ENCODE measurements around the gene BDKRB1.
"Not testable (repeated sequence)": the region's sequence is repeated elsewhere in the genome, so short reads cannot be mapped to it uniquely, and the experiment has no call there.

Gene BDKRB1

DNA sequence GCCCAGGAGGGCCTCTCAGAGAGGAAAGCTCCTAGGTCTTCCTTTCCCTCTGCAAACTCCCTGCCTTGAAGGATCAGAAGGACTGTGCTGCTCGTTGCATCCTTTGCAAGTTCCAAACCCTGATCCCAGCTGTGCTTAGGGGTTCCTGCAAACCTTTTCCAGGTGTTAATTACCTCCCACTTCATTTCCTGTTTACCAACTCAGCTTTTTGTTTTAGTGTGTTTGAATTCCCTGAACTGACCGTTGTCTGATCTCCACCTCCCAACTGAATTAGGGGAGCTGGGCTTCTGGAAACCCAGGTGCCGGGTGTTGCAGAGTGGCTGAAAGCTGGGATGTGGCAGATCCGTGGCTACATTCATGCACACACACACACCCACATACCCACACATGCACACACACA, 20.6 kb upstream of the BDKRB1 start:
- DNase-seq: no peak

DNA sequence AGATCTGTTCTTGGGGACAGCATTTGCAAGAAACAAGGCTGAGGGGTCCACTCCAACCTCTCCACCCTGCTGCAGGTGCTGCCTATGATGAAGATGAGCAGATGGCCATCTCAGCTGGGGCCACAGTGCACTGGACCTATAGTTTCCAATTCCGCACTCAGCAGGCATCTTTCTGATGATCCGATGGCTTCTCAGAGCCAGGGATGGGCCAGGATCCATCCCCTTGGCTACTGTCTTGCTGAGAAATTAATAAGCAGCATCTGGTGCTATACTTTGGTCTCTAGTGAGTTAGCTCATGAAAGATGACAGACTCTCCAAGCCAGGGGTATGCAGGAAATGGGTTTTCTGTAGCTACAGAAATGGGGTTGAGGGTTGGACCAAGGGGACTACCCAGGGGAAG, 18.4 kb upstream of the BDKRB1 start:
- no peak for DNase-seq

DNA sequence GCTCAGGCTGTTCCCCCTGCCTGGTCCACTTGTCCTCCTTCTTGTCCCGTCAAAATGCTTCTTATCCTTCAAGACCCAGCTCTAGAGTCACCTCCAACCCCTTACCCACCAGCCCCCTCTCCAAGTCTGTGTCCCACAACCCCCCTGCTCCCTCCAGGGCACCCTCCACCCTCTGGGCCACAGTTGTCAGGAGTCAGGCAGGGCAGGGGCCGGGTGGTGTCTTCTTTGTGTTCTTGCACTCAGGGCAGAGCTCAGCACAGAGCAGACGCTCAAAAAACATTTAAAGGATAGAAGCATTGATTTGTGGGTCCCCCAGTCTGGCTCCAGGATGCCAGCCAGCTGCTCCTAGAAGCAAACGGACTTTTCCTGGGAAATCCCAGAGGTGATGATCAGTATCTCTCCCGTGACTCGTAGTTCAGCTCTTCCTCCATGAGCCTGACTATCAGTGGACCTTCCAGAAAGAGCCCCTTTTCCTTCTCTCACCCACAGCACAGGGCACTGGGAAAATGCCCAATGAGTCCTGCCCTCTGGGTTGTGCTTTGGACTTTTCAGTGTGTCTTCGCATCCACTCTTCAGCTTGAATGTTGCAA, 17.2 kb upstream of the BDKRB1 start:
- DNase-seq: no peak

DNA sequence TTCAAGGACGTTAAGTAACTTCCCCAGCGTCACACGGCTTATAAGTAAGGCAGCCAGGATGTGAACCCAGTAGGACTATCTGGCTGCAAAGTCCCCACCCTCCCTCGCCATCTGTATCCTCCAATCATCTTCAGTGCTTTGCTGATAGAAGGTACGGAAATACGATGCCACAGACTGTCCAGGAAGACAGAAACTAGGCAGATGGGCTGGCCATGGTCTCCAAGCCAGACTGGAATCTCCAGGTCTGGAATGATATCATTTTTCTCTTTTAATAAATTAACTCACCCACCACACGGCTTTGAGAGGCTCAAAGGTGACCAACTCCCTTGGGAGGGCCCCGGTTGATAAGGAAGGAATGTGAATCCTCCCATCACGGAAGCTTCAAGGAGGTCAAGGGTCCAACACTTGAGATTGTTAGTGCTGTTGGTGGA, 16.3 kb upstream of the BDKRB1 start:
- no peak for DNase-seq

DNA sequence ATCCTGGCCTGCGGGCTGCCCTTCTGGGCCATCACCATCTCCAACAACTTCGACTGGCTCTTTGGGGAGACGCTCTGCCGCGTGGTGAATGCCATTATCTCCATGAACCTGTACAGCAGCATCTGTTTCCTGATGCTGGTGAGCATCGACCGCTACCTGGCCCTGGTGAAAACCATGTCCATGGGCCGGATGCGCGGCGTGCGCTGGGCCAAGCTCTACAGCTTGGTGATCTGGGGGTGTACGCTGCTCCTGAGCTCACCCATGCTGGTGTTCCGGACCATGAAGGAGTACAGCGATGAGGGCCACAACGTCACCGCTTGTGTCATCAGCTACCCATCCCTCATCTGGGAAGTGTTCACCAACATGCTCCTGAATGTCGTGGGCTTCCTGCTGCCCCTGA, 15.4 kb upstream of the BDKRB1 start:
- no peak for DNase-seq

DNA sequence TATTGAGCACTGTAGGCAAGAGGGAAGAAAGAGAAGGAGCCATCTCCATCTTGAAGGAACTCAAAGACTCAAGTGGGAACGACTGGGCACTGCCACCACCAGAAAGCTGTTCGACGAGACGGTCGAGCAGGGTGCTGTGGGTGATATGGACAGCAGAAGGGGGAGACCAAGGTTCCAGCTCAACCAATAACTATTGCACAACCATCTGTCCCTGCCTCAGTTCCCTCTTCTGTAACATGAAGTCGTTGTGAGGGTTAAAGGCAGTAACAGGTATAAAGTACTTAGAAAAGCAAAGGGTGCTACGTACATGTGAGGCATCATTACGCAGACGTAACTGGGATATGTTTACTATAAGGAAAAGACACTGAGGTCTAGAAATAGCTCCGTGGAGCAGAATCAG, 13.9 kb upstream of the BDKRB1 start:
- DNase-seq: no peak

DNA sequence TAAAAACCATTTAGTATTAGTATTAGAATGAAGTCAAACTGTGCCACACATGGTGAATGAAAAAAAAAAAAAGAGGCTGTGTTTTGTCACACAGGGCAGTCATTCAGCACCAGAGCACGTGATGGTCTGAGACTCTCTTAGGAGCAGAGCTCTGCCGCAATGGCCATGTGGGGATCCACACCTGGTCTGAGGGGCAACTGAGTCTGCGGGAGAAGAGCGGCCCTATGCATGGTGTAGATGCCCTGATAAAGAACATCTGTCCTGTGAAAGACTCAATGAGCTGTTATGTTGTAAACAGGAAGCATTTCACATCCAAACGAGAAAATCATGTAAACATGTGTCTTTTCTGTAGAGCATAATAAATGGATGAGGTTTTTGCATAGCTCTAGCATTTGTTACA, 12.2 kb upstream of the BDKRB1 start:
- DNase-seq: no peak

DNA sequence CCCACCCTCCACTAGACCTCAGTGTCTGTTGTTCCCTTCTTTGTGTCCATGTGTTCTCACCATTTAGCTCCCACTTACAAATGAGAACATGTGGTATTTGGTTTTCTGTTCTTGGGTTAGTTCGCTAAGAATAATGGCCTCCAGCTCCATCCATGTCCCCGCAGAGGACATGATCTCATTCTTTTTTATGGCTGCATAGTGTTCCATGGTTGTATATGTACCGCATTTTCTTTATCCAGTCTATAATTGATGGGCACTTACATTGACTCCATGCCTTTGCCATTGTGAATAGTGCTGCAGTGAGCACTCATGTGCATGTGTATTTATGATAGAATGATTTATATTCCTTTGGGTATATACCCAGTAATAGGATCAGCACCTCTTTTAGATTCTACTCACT, 10.9 kb upstream of the BDKRB1 start:
- not testable (repeated sequence) for DNase-seq

DNA sequence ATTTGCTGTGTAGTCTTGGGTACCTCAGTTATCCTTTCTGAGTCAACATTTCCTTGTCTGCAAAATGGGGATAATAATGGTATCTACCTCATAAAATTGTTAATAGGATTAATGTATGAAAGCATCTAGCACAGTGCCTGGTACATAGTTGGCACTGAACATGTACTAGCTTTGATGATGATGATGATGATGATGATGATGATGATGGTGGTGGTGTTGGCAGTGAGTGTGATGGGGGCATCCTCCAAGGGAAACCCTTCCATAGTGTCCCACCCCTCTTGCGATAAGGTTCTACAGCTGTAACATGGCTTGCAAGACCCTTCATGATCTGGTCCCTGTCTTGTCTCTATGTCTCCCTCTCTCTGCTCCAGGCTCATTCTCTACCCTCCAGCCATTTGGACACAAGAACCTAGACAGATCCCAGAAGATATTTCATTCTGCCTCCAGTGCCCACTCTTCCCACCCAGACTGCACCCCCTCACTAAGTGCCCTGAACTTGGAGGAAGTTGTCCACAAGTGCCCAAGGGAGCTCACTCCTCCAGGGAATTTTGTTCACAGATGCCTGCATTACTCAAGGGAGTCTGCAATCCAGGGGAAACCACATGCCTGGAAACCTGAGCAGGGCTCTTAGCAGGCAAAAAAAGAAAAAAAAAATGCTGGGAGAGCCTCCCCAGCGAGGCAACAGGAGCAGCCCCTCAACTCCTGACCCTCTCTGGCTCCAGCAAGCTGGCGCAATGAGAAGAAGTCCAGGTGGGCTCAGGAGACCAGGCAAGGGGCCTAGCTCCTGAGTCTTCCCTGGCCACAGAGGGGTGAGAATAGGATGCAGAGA, 10.1 kb upstream of the BDKRB1 start:
- DNase-seq: no peak

DNA sequence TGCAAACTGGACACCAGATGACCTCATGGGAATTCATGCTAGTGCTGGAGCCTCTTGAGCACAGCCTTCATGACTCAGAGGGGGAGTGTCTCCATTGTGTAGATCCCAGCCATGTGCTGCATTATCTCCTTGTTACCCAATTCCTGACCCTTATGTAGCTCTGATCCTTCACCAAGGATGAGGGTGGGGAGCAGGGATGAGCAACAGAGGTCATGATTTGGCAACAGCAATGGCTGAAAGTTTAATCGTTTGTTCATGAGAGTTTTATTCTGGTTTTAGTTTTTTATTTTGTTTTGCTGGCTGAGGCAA, 9.5 kb upstream of the BDKRB1 start:
- DNase-seq: no peak

DNA sequence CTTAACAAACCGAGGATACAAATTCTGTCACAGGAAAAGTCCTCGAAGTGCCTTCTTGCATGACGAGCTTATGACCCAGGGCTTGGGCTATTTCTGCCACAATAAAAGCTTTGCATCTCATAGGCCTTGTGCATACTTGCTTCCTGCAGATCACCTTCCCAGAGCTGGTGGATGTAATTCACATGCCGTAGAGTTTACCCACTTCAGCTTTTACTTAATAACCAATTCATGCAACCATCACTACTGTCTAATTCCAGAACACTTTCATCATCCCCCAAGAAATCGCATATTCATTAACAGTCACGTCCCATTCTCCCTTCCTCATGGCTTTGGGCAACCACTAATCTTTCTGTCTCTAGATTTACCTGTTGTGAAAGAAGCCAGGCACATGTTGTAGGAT, 9.0 kb upstream of the BDKRB1 start:
- no peak for DNase-seq

DNA sequence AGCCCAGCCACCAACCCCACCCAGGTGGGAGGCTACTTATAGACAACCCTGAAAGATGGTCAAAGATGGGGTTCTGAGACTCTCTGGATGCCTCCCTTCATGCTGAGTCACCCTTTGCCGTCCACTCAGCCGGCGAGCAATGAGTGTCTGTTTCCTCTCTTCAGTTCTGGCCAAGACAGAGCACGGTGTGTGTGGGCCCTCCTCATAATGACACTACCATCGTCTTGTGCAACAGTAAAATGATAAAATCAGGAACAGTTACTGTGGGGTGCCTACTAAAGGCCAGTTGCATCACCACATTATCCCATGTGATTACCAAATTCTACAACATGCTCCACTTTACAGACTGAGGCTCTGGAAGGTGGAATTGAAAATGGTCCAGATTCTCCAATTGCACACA, 7.0 kb upstream of the BDKRB1 start:
- no peak for DNase-seq

DNA sequence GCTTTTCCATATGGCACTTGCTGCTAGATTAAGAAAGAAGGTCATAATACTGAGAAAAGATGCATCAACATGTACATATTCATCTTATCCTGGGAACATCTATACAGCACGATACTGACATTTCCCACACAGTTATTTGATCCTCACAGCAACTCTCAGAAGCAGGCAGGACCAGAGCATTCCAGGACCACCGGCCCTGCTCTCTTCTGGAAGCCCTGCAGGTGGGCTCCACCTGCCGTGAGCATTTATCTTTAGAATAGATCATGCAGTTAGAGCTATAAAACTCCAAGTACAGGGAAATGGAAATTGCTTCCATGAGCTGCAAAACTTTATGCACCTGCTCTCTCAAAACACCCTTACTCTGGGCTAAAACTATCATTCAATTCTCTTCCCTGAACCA, 5.5 kb upstream of the BDKRB1 start:
- no peak for DNase-seq

DNA sequence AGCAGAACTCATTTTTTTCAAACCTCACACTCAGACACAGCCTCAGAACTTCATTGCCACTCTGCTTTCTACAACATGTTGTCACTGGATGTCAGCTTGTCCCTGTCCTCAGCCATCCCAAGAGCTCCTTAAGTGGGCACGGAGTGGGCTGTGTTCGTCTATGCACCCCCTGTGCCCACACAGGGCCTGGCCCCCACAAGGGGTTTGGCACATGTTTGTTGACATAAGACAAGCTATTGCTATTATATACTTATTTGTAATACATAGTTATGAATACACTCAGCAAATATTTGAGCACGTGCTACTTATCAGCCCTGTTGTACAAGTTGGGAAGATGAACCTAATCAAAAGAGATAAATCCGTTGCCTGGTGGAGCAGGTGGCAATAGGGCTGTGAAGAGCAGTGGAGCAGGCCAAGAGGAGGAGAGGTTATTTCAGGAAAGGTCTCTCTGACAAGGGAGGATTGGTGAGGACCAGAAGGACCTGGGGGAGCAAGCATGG, 4.3 kb upstream of the BDKRB1 start:
- DNase-seq: no peak

DNA sequence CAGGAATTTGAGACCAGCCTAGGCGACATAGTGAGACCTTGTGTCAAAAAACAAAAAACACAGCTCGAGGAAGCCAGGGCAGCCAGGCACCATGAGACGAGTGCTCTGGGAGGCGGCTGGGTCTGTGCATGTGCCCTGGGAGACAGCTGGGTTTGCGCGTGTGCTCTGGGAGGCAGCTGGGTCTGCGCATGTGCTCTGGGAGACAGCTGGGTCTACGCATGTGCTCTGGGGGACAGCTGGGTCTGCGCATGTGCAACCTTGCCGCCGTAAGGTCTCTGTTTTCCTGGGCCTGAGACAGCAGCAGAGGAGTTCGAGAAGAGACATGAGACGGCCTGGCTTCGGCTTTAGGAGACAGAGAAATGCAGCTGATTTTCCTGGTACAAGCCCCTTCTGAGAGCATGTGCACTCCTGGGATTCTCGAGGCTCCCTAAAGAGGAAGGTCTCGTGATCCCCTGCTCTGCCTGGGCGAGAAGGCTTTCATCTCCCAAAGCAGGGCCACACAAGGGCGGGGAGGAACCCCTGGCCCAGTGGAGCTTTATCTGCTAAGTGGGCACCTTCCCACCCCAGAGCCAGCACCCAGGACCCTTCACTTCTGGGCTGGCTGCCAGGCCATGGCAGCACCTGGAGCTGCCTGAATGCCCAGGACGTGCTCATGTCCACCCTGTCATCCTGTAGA, 3.5 kb upstream of the BDKRB1 start:
- no peak for DNase-seq

DNA sequence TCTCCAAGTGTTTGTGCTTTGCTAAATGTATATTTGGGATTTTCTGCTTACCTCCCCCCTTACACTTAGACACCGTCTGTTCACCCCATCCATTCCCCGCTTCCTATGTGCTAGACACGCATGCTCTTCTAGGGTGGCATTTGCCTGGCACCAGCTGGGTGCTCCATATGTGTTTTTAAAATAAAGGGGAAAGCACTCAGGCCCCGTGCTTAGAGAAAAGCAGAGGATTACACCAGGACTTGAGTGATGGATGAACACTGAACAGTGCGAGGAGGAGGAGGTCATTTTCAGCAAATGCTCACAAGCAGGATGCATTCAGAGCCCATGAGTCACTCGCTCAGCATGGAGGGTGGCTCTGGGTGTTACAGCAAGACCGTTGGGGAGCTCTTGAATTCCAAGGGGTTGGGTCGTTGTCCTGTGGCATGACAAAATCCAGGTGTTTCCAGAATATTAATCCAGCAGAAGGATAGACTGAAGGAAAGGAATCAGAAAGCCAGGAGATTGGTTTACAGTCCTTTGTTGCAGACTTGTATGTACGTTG, 2.9 kb upstream of the BDKRB1 start:
- no peak for DNase-seq

DNA sequence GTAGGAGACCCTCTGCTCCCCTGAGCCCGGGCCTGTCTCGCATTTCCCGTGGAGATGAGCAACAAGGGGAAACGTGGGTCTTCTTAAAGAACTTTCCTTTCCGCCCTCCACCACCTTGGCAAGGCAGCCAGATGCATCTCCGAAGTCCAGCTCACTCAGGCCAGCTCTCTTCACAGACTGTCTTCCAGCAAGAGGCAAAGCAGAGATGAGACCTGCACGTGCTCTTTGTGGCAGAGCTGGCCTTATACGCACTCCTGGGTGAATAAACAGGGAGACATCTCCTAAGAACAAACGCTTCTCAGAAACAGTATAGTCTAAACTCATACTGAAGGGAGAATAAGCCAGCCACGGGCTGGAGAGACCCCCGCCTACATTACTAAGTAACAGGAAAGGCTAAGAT, 1.3 kb upstream of the BDKRB1 start:
- no peak for DNase-seq

DNA sequence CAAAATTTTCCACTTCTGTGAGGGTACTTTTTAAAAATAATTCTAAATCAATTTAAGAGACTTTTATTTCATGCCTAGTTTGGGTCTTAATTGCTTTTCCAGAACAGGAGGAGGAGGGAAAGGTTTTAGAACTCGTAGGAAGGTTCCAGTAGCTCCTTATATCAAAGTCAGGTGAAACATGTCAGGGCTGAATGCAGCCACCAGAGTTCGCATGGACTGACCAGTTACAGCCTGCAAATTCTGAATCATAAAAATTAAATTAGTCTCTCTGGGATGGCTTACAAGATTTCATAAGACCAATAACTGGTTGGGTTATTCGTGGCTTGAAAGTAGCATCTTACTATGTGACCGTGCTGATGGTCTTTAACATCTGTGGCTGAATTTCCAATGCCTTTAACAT, 397 bp downstream of the BDKRB1 start:
- no peak for DNase-seq

DNA sequence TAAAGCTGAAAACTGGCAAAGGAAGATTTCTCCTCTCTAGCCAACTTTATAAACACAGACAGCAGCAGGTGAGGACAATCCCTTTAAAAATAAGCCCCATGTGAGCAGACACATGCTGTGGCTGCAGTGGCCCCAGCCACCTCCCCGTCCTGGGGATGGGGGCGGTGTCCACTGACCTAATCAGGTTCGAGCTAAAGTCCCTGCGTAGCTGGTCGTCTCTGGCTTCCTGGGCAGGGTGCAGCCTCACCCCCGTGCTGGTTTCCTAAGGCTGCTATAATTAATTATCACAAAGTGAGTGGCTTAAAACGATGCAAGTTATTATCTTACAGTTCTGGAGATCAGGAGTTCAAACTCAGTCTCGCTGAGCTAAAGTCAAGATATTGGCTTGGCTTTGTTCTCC, 1.0 kb downstream of the BDKRB1 start:
- no peak for DNase-seq

DNA sequence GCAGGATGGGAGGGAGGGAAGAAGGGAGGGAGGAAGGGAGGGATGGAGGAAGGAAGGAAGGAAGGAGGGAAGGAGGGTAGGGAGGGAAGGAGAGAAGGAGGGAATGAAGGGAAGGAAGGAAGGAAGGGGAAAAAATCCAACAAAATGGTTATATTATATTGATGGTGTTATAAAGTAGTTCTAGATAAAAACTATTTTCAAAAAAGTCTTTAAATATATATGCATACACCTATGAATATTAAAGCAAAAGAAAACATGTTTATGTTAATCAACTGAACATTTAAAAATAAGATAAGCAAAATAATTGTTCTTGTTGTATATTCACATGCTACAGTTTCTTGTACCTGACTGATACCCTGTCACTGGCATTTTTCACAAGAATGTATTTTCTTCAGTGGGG, 1.9 kb downstream of the BDKRB1 start:
- no peak for DNase-seq

DNA sequence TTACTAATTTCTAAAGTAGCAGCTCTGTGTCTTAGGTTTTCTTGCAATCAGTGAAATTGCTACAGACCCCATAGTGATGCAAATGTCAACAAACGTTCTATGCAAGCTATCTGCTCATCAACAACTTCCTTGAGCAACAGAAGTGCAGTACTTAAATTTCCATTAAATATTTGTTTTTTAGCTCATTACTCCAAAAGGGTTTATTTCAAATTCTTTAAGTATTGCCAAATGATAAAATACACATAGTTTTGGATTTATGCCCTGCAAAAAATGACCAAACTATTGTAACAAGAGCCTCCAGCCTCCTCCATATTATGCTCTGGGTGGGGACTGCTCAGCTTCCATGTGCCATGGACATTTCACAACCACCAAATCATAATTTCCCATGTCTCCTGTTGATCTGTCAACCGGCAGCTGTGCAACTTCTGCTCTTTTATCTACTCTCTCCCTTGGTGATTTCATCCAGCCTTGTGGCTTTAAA, 4.4 kb downstream of the BDKRB1 start:
- no peak for DNase-seq

DNA sequence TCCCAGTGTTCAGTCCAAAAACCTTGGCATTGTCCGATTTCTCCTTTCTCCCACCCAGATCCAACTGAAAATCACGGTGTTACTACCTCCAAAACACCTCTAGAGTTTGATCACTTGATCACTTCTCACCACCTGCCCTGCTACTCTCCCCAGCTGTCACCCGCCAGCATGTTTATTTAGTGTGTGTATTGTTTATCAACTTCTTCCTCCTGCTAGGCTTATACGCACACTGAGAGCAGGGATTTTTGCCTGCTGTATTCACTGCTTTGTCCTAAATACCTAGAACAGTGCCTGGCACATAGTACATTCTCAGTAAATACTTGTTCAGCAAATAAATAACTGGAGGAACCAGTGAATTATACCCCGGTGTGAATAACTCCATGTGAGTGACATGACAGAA, 5.0 kb downstream of the BDKRB1 start:
- no peak for DNase-seq

DNA sequence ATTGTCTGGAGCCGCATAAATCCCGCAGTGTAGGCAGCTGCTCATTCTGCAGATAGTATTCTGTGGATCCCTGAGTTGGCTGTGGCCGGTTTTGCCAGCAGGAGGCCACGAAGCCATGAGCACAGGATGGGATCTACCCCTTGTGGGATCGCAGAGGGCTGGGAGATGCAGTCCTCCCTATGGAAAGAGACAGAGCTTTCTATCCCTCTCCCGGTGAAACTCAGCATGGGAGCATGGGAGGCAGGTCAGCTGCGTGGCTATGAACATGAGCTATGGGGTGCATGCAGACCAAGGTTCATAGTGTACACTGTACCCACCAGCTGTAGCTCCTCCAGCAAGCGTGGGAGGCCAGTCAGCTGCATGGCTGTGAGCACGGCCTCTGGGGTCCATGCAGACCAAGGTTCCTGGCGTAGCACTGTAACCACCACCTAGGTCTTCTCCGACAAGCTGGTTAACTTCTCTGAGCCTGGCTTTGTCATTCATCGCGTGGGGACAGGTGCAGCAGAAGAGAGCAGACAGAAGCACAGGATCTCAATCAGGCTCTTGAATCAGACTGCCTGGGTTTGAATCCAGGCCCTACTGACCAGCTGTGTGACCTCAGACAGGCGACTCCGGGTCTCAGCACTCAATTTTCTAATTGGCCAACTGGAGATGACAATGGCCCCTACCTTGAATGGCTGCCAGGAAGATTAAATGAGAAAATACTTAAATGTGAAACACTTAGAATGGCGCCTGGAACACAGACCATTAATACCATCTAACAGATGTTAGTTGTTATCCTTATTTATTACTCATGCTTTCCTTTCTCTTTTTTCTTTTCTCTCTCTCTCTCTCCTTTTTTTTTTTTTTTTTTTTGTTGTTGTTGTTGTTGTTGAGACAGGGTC, 6.0 kb downstream of the BDKRB1 start:
- no peak for DNase-seq
